Spleen (tissue), 7 donors: ENCODE measurements around the gene PARN.

ENCODE experiments used
- CTCF ChIP-seq, 11 experiments: fragments of 200-600 bp in 7 of 11; fragments of 450-650 bp in 4 of 11; sonication (generic) in 4 of 11; IDR thresholded peaks in 8 of 11; conservative IDR thresholded peaks in 3 of 11; 1 replicate in 7 of 11; 2 replicates in 4 of 11; pipeline versions ENCODE4 v1.4.0 to v1.8.0; 2016 to 2021; ENCODE audit warnings: antibody characterized with exemption in 11 of 11, inconsistent platforms in 4 of 11, mild to moderate bottlenecking in 1 of 11
- POLR2AphosphoS5 ChIP-seq, 3 donors: sonication (generic); formaldehyde crosslinking; IDR thresholded peaks; one replicate each; pipeline ENCODE4 v1.5.1; 2017; ENCODE audit warnings: antibody characterized with exemption in 3 of 3
- donor health status: DM: no; HTN: no; CAD: no; lungs with moderate emphysema.
- donor health status: DM: no; HTN: no; CAD: no.
- donor health status: DM: no; HTN: no; CAD: no.

GRCh38 chr16:14418795-14419225, 211.2 kb downstream of the PARN start:
- TF ChIP-seq CTCF (IDR thresholded peaks at IDR 0.05 in 8 of 11, conservative IDR thresholded peaks at IDR 0.05 in 3 of 11): no peak
- TF ChIP-seq POLR2AphosphoS5 (IDR thresholded peaks at IDR 0.05): peak in 1 of 3 donors; percentile 8
